HAP-1 (cell line): ENCODE data around the gene ADORA2A.

ENCODE experiments used
- DNase-seq, 2 experiments: peaks; one replicate each; pipeline ENCODE4 v3.0.0-alpha.2; 2016 to 2020; ENCODE audit warnings: low spot score in 2 of 2
- H3K27me3 ChIP-seq: fragments of 250-450 bp; sonication (Bioruptor Pico); 2 replicates; pipeline ENCODE4 v1.5.1; 2020; ENCODE audit warnings: low read depth, mild to moderate bottlenecking, moderate library complexity
- H3K36me3 ChIP-seq: fragments of 250-450 bp; sonication (Bioruptor Pico); replicated peaks from 2 replicates; pipeline ENCODE4 v1.5.1; 2020; ENCODE audit warnings: mild to moderate bottlenecking
- H3K4me1 ChIP-seq: fragments of 250-450 bp; sonication (Bioruptor Pico); 2 replicates; pipeline ENCODE4 v1.5.1; 2020; ENCODE audit warnings: mild to moderate bottlenecking
- H3K4me3 ChIP-seq: fragments of 250-450 bp; sonication (Bioruptor Pico); 2 replicates; pipeline ENCODE4 v1.5.1; 2020; ENCODE audit warnings: mild to moderate bottlenecking, moderate library complexity
- H3K9me3 ChIP-seq: fragments of 250-450 bp; sonication (Bioruptor Pico); 2 replicates; pipeline ENCODE4 v1.5.1; 2020; ENCODE audit warnings: mild to moderate bottlenecking, moderate library complexity
- in situ Hi-C: fragments of 300-500 bp; cut with MboI; formaldehyde crosslinking; loops from 3 replicates; pipeline ENCODE4 v1.14.3; 2020; ENCODE audit warnings: low sequenced_read_pairs, inconsistent platforms, mixed read lengths

Gene ADORA2A

GRCh38 chr22:24408630-24409029, 18.8 kb upstream of the ADORA2A start:
- H3K4me1 ChIP-seq, result no peaks in the 10 kb centered on the region
- in situ Hi-C loops, result no loop called here
- no peaks in the 10 kb centered on the region for H3K9me3 ChIP-seq
- peaks cover 25% of the 10 kb centered on the region for H3K36me3 ChIP-seq
- no peak overlapping the region for H3K4me3 ChIP-seq
- no peak for DNase-seq
- H3K27me3 ChIP-seq, result no peaks in the 10 kb centered on the region

- H3K27me3 ChIP-seq, result no peaks in the 10 kb centered on the region
- in situ Hi-C loops, result loop anchor here (10.0 kb wide), 1 partner anchor 115 kb away; no protein-coding TSS in a partner anchor
- DNase-seq, result no peak
- H3K36me3 ChIP-seq, result peaks cover 27% of the 10 kb centered on the region
- no peaks in the 10 kb centered on the region for H3K4me1 ChIP-seq
- no peaks in the 10 kb centered on the region for H3K9me3 ChIP-seq
- no peak overlapping the region for H3K4me3 ChIP-seq
Measured at GRCh38 chr22:24409707-24410106, 17.7 kb upstream of the ADORA2A start.

- no peak overlapping the region for H3K4me3 ChIP-seq
- no peaks in the 10 kb centered on the region for H3K4me1 ChIP-seq
- H3K27me3 ChIP-seq, result no peaks in the 10 kb centered on the region
- peaks cover 24% of the 10 kb centered on the region for H3K36me3 ChIP-seq
- no peaks in the 10 kb centered on the region for H3K9me3 ChIP-seq
- no peak for DNase-seq
- in situ Hi-C loops, result loop anchor here (10.0 kb wide), 1 partner anchor 115 kb away; no protein-coding TSS in a partner anchor
Measured at GRCh38 chr22:24410110-24410856, 17.1 kb upstream of the ADORA2A start.

- no peaks in the 10 kb centered on the region for H3K27me3 ChIP-seq
- no peak overlapping the region for H3K4me3 ChIP-seq
- H3K36me3 ChIP-seq, result peaks cover 22% of the 10 kb centered on the region
- DNase-seq, result no peak
- H3K4me1 ChIP-seq, result no peaks in the 10 kb centered on the region
- H3K9me3 ChIP-seq, result no peaks in the 10 kb centered on the region
- in situ Hi-C loops, result loop anchor here (10.0 kb wide), 1 partner anchor 113 kb away; no protein-coding TSS in a partner anchor
Measured at GRCh38 chr22:24411256-24412004, 16.0 kb upstream of the ADORA2A start.

GRCh38 chr22:24412274-24412673, 15.1 kb upstream of the ADORA2A start:
- H3K4me3 ChIP-seq, result no peak overlapping the region
- H3K4me1 ChIP-seq, result no peaks in the 10 kb centered on the region
- DNase-seq, result no peak
- H3K9me3 ChIP-seq, result no peaks in the 10 kb centered on the region
- in situ Hi-C loops, result loop anchor here (10.0 kb wide), 1 partner anchor 113 kb away; no protein-coding TSS in a partner anchor
- peaks cover 22% of the 10 kb centered on the region for H3K36me3 ChIP-seq
- no peaks in the 10 kb centered on the region for H3K27me3 ChIP-seq

- H3K4me1 ChIP-seq, result no peaks in the 10 kb centered on the region
- H3K4me3 ChIP-seq, result no peak overlapping the region
- H3K9me3 ChIP-seq, result no peaks in the 10 kb centered on the region
- no peaks in the 10 kb centered on the region for H3K27me3 ChIP-seq
- in situ Hi-C loops, result loop anchor here (10.0 kb wide), 1 partner anchor 112 kb away; no protein-coding TSS in a partner anchor
- DNase-seq, result no peak
- H3K36me3 ChIP-seq, result peaks cover 22% of the 10 kb centered on the region
Measured at GRCh38 chr22:24413271-24413670, 14.1 kb upstream of the ADORA2A start.

GRCh38 chr22:24413736-24414385, 13.5 kb upstream of the ADORA2A start:
- Histone ChIP-seq H3K4me3 (no peak overlapping the region), H3K27me3 (no peaks in the 10 kb centered on the region), H3K9me3 (no peaks in the 10 kb centered on the region), H3K36me3 (peaks cover 22% of the 10 kb centered on the region), H3K4me1 (no peaks in the 10 kb centered on the region)
- in situ Hi-C loops, result loop anchor here (10.0 kb wide), 1 partner anchor 111 kb away; no protein-coding TSS in a partner anchor
- no peak for DNase-seq

GRCh38 chr22:24414523-24414922, 12.9 kb upstream of the ADORA2A start:
- Histone ChIP-seq H3K27me3 (no peaks in the 10 kb centered on the region), H3K4me3 (no peak overlapping the region), H3K9me3 (no peaks in the 10 kb centered on the region), H3K36me3 (peaks cover 22% of the 10 kb centered on the region), H3K4me1 (no peaks in the 10 kb centered on the region)
- no peak for DNase-seq
- in situ Hi-C loops, result loop anchor here (10.0 kb wide), 1 partner anchor 110 kb away; no protein-coding TSS in a partner anchor

- H3K4me3 ChIP-seq, result no peak overlapping the region
- no peaks in the 10 kb centered on the region for H3K4me1 ChIP-seq
- in situ Hi-C loops, result loop anchor here (10.0 kb wide), 1 partner anchor 110 kb away; no protein-coding TSS in a partner anchor
- no peaks in the 10 kb centered on the region for H3K27me3 ChIP-seq
- no peak for DNase-seq
- no peaks in the 10 kb centered on the region for H3K9me3 ChIP-seq
- H3K36me3 ChIP-seq, result peaks cover 22% of the 10 kb centered on the region
Measured at GRCh38 chr22:24414984-24415945, 12.1 kb upstream of the ADORA2A start.

- Histone ChIP-seq H3K4me1 (no peaks in the 10 kb centered on the region), H3K4me3 (no peak overlapping the region), H3K27me3 (no peaks in the 10 kb centered on the region), H3K36me3 (peaks cover 22% of the 10 kb centered on the region), H3K9me3 (no peaks in the 10 kb centered on the region)
- DNase-seq, result no peak
- in situ Hi-C loops, result loop anchor here (10.0 kb wide), 1 partner anchor 109 kb away; no protein-coding TSS in a partner anchor
Measured at GRCh38 chr22:24416095-24416494, 11.3 kb upstream of the ADORA2A start.

GRCh38 chr22:24416611-24417010, 10.8 kb upstream of the ADORA2A start:
- Histone ChIP-seq H3K9me3 (no peaks in the 10 kb centered on the region), H3K4me1 (no peaks in the 10 kb centered on the region), H3K27me3 (no peaks in the 10 kb centered on the region), H3K36me3 (peaks cover 19% of the 10 kb centered on the region), H3K4me3 (no peak overlapping the region)
- DNase-seq, result no peak
- in situ Hi-C loops, result loop anchor here (10.0 kb wide), 1 partner anchor 108 kb away; no protein-coding TSS in a partner anchor

- in situ Hi-C loops, result loop anchor here (10.0 kb wide), 1 partner anchor 108 kb away; no protein-coding TSS in a partner anchor
- no peaks in the 10 kb centered on the region for H3K4me1 ChIP-seq
- H3K4me3 ChIP-seq, result no peak overlapping the region
- H3K36me3 ChIP-seq, result peaks cover 18% of the 10 kb centered on the region
- no peaks in the 10 kb centered on the region for H3K9me3 ChIP-seq
- DNase-seq, result no peak
- no peaks in the 10 kb centered on the region for H3K27me3 ChIP-seq
Measured at GRCh38 chr22:24417200-24417599, 10.2 kb upstream of the ADORA2A start.
